HG02642 (cell line): ENCODE results near the gene HERC5.
A peak's percentile ranks its signal among the peaks of the same experiment; 100 is the strongest.
"Not testable (repeated sequence)": the region's sequence is repeated elsewhere in the genome, so short reads cannot be mapped to it uniquely, and the experiment has no call there.

Experiments used
- ATAC-seq: cut with Tn5 transposase; IDR thresholded peaks from one replicate; pipeline ENCODE4 v1.9.1; 2021; ENCODE audit warnings: mild to moderate bottlenecking; ENCODE audit not compliant: unreplicated experiment, poor library complexity

Gene HERC5

DNA sequence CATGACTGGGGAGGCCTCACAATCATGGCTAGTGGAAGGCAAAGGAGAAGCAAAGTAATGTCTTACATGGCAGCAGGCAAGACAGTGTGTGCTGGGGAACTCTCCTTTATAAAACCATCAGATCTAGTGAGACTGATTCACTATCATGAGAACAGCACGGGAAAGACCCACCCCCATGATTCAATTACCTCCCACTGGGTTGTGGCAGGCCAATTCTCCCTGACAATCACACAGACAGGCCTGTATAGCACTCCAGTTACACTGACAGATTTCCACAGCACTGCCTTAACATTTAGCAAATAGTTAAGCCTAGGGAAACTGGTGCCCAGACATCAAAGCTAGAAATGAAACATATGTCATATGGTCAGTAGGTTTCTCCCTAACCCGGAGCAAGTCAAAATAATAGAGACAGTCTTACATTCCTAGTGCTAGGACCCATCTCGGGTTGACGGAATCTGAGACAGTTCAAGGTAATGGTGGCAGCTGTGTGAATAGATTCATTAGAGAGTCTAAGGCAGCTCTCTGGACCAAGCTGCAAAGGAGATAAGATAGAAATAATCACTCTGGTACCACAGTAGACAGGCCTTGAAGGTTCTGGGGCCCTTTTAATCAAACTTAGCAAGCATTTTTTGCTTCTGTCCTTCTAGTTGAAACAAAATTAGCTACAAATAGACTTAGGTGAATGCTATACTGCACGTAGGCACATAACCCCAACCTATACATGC lies 9.4 kb upstream of the HERC5 start:
- no peak for ATAC-seq

DNA sequence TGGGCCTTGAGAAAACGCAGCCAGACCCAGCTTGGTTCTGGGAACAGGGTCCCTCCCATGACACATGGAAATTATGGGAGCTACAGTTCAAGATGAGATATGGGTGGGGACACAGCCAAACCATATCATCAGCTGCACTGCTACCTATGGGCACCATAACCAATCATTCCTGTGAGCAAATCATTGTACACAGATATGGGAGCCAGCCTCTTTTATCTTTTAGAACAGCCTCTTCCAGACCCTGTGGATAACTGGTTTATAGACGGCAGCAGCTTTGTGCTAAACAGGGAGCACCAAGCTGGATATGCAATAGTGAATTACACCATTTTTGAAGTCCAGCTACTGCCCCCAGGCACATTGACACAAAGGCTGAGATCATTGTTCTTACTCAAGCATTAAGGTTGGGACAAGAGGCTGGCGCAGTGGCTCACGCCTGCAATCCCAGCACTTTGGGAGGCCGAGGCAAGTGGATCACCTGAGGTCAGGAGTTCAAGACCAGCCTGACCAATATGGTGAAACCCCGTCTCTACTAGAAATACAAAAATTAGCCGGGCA lies 8.6 kb upstream of the HERC5 start:
- not testable (repeated sequence) for ATAC-seq

DNA sequence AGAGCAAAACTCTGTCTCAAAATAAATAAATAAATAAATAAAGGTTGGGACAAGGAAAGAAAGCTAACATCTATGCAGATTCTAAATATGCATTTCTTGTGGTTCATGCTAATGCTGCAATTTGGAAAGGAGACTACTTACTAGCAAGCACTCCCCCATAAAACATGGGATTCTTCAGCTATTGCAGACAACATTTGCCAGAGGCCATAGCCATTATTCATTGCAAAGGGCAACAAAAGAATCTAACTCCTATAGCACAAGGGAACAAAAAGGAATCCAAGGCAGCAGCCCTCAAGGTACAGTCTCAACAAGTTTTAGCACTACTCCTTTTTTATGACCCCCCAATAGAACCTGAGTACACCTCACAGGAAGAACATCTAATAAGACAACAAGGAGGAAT lies 8.0 kb upstream of the HERC5 start:
- no peak for ATAC-seq

DNA sequence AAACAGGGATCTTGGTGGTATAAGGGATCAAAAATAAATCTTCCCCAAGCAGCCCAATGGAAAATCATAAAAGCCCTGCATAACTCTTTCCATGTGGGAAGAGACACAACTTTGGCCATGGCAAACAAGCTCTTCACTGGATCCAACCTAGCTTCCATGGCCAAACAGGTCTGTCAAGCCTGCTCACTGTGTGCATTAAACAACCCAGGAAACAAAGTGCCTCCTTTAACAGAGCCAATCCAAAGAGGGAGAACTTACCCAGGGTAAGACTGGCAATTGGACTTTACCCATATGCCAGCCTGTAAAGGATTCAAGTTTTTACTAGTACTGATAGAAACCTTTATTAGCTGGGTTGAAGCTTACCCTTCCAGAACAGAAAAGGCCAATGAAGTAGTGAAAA lies 7.6 kb upstream of the HERC5 start:
- ATAC-seq, result no peak

DNA sequence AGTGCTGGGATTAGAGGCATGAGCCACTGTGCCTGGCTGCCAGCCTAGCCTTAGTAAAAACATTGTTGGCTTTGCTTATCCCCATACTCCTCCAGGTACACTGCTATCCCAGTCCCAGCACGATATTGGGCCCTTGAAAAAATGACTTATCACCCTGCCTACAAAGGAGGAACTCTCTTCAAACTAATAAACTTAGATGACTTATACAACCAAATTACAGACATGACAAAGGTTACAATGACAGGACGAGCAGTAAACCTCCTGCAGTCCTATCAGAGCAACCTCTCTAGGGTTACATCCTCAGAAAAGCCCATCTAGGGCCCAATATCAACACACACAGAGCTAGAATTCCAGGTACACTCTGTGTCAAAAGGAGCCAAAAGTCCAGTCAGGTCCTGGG lies 5.7 kb upstream of the HERC5 start:
- no peak for ATAC-seq

DNA sequence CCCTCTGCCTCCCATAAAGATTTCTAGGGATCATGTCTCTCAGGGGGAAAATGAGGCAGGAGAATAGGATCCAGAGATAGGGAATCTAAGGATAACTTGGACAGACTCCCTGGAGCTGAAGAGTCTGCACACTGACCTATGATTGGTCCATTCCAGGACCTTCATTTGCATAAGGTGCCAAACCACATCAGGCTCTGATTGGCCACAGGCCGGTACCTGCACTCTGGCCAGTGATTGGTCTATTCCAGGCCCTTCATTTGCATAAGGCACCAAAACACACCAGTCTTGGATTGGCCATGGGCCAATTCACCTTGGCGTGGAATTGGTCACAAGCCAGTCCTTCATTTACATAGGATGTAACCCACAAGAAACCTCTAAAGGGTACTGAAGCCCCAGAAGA lies 4.0 kb upstream of the HERC5 start:
- no peak for ATAC-seq

DNA sequence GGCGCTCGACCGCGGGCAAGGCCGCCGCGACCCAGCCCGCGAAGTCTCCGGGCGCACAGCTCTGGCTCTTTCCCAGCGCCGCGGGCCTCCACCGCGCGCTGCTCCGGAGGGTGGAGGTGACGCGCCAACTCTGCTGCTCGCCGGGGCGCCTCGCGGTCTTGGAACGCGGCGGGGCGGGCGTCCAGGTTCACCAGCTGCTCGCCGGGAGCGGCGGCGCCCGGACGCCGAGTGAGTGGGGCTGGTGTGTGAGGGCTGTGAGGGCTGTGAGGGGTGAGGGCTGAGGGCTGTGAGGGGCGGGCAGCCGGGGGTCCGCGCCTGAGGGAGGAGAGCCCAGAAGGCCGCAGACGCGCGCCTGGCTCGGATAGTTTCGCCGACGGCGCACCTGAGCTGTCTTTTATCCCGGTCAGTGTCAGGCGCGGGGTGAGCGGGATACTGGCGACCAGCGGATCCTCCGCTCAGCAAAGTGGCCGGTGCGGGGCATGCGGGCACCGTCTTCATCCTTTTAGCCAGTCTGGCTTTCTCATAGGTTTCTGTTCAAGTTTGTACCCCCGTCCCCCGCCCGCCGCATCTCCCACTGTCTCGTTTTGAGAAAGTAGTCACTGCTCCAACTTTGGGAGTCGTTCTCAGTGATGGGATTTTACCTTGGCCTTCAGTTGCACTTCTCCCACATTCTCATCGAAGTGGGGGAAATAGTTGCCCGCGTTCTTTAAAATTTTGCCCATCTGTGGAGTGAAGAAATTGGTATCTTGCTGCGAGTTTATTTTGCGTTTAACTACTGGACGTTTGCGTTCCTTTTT lies 586 bp downstream of the HERC5 start:
- peak; percentile 45 for ATAC-seq

DNA sequence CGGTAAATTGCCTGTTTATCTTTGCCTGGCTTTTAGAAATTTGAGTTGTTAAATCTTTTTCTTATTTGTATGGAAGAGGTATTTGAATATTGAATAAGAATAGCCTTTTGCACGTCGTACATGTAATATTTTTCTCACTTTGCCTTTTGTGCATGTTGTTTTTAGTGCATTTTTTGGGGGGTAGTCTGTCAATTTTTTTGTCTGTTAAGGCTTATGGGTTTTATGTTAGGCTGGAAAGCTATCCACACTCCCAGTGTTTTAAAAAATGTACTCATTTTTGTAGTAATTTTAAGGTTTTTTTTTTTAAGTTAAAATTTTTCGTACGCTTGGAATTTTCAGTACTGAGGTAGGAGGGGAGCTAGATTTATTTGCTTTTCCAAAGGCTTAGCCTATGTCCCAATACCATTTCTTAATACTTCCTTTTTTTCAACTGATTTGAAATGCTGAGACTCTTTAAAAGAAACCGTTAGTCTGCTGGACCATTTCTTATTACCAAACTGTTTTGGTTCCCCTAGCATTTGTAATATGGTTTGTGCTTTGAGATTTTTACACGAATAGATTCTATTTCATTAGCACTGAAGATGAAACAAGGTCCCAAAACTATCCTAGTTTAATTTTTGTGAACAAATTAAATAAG lies 1.3 kb downstream of the HERC5 start:
- no peak for ATAC-seq

DNA sequence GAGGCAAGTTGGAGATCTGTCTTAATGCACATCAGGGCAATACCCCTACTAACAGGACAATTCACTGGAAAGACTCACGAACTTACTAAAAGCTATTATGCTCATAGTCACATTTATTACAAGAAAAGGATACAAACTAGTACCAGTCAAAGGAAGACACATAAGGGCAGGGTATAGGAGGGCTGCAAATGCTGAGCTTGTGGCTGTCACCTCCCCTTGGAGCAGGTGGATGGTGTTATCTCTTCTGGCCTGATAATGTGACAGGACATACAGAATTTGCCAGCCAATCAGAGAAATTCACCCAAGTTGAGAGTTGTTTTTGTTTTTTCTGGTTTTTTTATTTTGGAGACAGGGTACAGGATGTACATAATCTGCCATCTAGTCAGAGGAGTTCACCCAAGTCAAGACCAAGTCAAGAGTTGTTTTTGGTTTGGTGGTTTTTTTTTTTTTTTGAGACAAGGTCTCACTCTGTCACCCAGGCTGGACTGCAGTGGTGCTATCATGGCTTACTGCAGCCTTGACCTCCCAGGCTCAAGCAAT lies 8.8 kb downstream of the HERC5 start:
- no peak for ATAC-seq

DNA sequence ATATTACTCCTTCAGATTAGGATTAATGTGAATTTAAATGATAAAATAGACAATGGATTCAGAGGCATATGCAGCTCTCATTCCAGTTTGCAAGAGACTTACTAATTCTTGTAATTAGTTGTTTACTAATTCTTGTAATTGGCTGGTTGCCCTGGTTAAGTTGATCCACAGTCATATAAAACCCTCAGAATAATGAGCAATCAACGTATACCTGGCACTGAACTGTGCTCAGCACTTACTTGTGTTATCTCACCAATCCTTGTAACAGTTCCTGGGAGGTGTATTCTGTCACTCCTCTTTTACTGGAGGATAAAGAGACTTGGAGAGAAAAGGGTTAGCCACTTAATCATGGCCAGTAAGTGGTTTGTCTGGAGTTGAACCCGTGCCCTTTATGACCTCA lies 10.5 kb downstream of the HERC5 start:
- ATAC-seq, result no peak

DNA sequence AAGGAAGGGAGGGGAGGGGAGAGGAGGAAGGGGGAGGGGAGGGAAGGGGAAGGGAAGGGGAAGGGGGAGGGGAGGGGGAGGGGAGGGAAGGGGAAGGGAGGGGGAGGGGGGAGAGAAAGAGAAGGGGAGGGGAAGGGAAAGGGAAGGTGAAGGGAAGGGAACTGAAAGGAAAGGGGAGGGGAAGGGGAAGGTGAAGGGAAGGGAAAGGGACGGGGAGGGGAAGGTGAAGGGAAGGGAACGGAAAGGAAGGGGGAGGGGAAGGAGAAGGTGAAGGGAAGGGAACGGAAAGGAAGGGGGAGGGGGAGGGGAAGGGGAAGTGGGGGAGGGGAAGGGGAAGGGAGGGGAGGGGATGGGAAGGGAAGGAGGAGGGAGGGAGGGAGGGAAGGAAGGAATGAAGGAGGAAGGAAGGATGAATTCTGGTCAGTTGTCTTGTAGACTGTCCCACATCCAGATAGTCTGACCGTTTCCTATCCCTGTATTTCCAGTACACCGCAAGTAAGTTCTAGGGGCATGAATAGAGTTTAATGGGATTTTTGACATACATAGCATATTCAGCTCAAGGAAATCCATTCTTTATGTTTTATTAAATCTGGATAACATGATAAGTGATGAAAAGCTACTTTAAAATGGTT lies 20.4 kb downstream of the HERC5 start:
- no peak for ATAC-seq

DNA sequence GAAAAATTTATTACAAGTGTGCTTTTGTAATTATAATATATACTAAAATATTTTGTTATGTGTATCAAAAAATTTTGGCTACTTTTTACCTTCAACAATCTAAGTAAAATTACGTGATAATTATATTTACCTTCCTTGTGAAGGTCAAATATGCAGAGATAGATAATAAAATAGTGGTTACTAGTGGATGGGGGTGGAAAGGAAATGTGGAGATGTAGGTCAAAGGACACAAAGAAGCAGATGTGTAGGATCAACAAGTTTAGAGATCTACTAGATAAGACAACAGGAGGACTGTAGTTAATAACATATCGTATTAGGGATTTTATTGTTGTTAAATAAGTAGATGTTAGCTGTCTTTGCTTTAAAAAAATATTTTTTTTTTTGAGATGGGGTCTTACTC lies 21.3 kb downstream of the HERC5 start:
- no peak for ATAC-seq

DNA sequence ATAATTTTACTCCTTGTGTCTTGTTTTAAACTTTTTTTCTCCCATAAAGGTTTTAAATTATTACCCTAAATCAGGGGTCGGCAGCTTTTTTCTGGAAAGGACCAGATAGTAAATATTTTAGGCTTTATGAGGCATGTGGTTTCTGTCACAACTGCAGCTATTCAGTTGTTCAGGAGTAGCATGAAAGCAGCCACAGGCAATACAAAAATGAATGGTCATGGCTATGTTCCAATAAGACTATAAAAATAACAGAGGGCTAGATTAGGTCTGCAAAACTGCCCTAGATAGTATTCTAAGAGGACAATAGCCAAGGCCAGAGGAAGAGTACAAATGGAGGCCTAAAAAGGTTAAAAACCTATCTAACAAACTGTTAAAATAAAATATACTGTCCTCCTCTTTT lies 24.6 kb downstream of the HERC5 start:
- no peak for ATAC-seq

DNA sequence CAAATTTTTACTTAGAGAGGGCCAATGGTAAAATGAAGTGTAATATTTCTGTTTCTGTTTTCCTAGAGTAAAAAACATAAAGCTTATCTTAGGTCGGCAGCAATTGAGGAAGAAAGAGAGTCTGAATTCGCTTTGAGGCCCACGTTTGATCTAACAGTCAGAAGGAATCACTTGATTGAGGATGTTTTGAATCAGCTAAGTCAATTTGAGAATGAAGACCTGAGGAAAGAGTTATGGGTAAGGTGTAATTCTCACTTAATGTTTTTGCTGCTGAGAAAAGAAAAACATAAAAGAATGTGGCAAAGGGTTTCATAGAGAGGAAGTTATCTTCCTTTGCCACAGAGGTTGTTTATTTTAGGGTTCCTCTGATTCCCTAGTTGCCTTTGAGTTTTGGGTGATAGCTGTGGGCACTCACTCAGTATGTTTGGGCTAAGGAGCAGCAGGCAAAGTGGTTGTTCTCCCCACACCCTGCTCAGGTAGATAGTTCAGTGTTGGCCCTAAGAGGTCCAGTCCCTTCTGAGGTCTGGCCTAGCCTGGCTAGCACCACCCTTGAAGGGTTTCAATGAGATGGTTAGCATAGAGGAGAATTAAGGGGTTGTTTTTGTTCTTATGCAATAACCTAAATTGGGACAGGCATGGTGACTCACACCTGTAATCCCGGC lies 32.3 kb downstream of the HERC5 start:
- ATAC-seq, result no peak

DNA sequence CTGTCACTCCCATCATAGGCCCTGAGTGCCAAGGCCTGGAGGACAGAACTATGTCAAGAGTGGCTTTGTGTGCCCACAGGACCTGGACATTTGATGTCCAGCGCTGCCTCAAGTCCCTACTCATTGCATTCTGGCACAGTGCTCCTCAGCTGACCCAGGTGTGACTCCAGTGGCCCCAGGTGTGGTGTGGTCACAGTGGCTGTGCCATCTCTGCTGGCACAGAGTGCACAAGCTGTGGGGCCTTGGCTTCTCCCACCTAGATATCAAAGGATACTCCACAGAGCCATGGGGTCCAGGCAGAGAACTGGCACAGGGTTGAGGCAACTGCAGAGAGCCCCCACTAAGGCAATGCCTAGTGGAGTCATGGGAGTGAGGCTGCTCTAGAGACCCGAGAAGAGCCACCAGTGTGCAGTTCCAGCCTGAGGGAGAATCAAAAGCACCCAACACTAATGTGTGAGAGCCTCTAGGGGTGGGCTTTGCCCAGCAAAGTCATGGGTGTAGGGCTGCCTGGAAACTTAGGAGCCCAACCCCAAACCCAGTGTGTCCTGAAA lies 41.0 kb downstream of the HERC5 start:
- ATAC-seq, result no peak

DNA sequence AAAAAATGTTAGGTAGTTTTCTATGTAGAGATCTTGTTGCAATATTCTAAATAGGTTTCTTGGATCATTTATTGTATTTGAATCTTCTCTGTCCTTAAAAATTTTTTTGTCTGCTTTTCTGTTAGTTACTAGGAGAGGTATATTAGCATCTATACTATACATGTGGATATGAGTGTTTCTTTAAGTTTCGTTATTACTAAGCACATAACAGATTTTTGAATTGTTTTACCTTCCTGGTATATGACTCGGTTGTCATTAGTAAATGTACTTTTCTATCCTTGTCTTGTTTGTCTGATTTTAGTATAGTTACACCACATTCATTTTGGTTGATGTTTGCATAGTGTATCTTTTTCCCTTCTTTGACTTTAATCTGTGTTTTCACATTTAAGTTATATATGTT lies 46.4 kb downstream of the HERC5 start:
- ATAC-seq, result no peak

DNA sequence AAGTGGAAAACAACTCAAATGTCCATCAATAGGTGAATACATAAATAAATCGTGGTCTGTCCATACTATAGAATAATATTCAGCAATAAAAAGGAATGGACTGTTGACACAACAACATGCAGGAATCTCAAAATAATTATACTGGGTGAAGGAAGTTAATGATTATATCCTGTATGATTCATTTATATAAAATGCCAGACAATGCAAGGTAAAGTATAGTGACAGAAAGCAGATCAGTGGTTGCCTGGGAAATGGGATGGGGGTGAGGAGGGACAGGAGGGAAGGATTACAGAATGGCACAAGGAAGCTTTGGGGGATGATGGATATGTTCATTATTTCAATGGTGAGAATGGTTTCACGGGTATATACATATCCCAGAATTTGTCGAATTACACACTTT lies 54.3 kb downstream of the HERC5 start:
- no peak for ATAC-seq

DNA sequence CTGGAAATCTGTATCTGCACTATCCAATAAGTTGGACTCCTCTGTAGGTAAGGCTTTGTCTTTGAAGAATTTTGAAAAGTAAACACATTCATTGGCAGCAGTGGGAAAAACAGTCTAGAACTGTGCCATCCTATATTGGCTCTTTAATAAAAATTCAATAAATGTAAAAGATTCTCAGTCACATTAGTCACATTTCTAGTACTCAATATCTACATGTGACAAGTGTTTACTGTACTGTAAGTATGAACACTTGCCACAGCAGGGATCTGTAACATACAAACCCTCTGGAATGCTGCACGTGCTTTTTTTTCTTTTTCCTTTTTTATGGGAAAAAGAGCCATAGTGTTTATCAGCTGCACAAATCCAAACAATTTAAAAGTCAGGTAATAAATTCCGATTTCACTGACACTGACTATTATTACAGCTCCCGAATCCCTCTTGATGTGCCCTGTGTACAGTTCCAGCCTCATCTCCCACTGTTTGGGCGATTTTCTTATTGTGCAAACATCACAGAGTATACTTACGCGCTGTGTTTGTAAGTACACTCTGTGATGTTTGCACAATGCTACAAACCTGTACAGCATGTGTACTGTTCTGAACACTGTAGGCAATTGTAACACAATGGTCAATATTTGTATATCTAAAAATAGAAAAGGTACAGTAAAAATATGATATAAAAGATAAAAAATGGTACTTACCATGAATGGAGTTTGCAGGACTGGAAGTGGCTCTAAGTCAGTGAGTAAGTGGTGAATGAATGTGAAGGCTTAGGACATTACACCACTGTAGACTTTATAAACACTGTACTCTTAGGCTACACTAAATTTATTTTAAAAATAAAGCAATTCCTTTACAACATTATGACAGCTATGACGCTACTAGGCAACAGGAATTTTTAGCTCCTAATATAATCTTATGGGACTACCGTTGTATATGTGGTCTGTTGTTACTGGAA lies 57.9 kb downstream of the HERC5 start:
- ATAC-seq, result no peak

DNA sequence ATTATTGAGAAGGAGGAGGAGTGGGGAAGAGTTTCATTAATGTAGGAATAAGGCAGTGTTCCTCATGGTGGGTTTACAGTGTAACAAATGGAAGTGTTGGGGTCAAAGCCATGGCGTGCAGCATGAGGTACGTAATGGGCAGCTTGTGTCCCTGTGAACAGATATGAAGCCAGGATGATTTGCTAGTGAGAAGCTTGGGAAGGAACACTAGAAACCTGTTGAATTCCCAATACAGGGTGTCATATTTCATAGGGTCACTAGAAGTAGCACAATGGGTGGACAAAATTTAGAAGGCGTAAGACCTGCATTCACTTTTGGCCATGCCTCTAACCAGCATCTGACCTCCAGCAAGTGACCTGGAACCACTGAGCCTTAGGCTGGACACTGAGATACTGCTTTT lies 59.8 kb downstream of the HERC5 start:
- no peak for ATAC-seq
